LNCaP clone FGC (cell line): ENCODE results near the gene CLEC16A.
A peak's percentile ranks its signal among the peaks of the same experiment; 100 is the strongest.
"Not testable (repeated sequence)": the region's sequence is repeated elsewhere in the genome, so short reads cannot be mapped to it uniquely, and the experiment has no call there.

Experiments
- DNase-seq: peaks from one replicate; pipeline ENCODE4 v3.0.0-alpha.2; 2011; ENCODE audit warnings: low read depth
- H3K4me3 ChIP-seq: 2 replicates; pipeline ENCODE4 v1.5.1; 2011; ENCODE audit warnings: mild to moderate bottlenecking, low read depth, low read length, control low read depth
- CTCF ChIP-seq: IDR thresholded peaks from 2 replicates; pipeline ENCODE4 v1.5.1; 2012; ENCODE audit warnings: mild to moderate bottlenecking; ENCODE audit not compliant: control insufficient read depth, insufficient read depth; ENCODE audit errors: extremely low read depth

CLEC16A gene

DNA sequence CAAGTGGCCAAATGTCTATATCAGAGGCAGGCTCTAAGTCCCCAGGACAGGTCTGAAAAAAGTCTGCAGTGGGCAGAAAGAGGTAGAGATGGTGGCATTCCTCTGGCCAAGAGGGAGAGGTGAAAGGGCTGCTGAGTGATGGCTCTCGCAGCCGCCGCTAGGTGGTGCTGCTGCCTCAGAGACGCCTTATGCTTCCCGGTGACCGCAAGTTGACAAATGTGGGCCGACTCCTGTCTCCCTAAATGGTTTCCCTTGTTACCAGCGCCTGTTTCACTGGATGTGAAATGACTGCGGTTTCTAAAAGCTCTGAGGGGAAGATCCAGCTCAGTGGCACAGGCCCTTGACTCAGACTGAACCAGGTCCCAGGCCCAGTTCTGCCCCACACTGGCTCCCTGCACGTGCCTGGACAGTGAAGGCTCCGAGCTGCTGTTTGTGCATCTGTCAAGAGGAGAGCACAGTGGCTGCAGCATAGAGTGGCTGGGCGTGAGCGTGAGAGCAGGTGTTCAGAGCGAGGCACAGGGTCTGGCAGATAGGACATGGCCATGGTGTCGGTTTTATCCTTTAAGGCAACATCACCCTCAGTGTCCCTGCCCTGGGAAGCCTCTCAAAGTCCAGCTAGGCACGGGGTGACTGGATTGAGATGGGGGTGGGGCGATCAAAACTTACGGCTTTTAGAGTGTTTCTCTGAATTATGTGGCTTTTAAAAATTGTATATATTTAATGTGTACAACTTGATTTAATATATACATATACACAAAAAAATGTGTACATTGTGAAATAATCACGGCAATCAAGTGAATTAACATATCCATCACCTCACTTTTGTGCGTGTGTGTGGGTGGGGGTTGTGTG lies 19.9 kb downstream of the CLEC16A start:
- TF ChIP-seq CTCF, result peak; percentile 97
- DNase-seq, result no peak
- no peak overlapping the region for H3K4me3 ChIP-seq

DNA sequence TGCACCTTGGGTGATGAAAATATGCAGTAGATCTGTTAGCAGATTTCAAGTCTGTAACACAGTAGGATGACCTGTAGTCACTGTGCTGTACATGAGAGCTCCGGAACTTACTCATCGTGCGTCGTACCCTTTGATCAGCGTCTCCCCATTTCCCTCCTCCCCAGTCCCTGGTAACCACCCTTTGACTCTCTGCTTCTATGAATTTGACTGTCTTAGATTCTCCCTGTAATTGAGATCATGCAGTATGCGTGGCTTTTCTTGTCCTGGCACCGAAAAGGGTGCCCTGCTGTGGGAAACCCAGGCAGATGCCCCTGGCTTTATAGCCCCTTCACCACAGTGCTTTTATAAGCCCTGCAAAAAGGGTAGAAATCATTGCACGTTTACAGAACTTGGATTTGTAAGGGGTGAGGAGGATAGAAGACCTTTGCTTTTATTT lies 20.5 kb downstream of the CLEC16A start:
- TF ChIP-seq CTCF, result no peak
- no peak overlapping the region for H3K4me3 ChIP-seq
- DNase-seq, result no peak

DNA sequence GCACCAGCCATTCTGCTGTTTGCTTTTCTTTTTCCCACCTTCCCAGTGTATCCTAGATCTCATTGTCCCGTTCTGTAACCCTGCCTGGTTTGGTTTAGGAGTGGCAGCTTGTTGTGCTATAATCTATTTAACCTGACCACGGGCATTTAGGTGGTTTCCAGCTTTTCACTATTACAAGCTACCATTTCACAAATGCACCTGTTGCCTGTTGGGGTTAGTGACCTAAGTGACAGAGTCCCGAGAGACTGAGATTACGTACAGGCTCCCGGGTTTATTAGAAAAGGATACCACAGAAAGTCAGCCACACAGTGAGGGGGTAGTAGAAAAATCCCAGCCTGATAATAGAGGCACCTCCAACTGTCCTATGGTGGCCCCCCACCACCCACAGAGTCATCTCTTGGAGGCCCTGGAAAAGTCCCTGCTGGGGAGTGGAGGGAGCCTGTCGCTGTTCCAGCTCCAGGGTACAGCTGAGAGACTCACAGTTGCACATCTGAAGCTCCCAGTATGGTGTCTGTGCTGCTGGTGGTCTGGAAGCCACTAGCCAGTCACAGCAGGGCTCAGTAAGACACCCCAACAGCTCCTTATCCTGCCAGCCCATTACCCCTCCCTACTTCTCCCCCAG lies 21.2 kb downstream of the CLEC16A start:
- no peak for DNase-seq
- no peak overlapping the region for H3K4me3 ChIP-seq
- TF ChIP-seq CTCF, result no peak

DNA sequence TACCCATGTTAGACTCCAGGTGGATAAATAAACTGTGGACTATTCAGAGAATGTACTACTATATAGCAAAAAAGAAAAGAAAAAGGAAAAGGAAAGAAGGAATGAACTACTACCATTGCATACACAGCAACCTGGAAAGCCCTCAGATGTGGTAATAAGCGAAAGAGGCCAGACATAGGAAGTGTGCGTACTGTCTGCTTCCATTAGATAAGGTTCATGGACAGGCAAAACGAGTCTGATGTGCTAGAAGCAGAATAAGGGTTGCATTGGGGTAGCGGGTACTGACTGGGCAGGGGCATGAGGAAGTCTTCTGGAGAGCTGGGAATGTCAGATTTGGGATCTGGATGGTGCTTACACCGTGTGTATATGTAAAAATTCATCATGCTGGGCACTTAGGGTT lies 21.8 kb downstream of the CLEC16A start:
- DNase-seq, result no peak
- TF ChIP-seq CTCF, result no peak
- H3K4me3 ChIP-seq, result no peak overlapping the region

- not testable (repeated sequence) for H3K4me3 ChIP-seq, DNase-seq
These were observed 22.2 kb downstream of the CLEC16A start for GRCh38 chr16:10966559-10966958.

GRCh38 chr16:10967986-10968385 lies 23.6 kb downstream of the CLEC16A start:
- no peak for DNase-seq
- TF ChIP-seq CTCF, result no peak
- no peak overlapping the region for H3K4me3 ChIP-seq

GRCh38 chr16:10968498-10968897 lies 24.1 kb downstream of the CLEC16A start:
- no peak for DNase-seq
- no peak for TF ChIP-seq CTCF
- H3K4me3 ChIP-seq, result no peak overlapping the region
